Cardiac fibroblast (primary cell): ENCODE results near the gene MCRS1.

ENCODE experiments used
- DNase-seq, 2 donors: peaks; one replicate each; pipeline versions ENCODE4 v3.0.0 to v3.0.0-alpha.2; 2010; ENCODE audit warnings: low read depth in 2 of 2
- H3K4me3 ChIP-seq, 2 donors: replicated peaks in 1 of 2; 1 replicate in 1 of 2; 2 replicates in 1 of 2; pipeline ENCODE4 v1.5.1; 2011; ENCODE audit warnings: low read depth in 2 of 2, low read length in 2 of 2, mild to moderate bottlenecking in 2 of 2, moderate library complexity in 1 of 2
- CTCF ChIP-seq: IDR thresholded peaks from one replicate; pipeline ENCODE4 v1.5.1; 2011; ENCODE audit warnings: low read depth, mild to moderate bottlenecking, low read length, inconsistent platforms

The MCRS1 gene

GRCh38 chr12:49527361-49528130 is 40.4 kb downstream of the MCRS1 start:
- no peak for DNase-seq
- H3K4me3 ChIP-seq, result no peak overlapping the region
- no peak for TF ChIP-seq CTCF

GRCh38 chr12:49525942-49526341 is 42.0 kb downstream of the MCRS1 start:
- DNase-seq, result no peak

GRCh38 chr12:49524660-49525324 is 43.1 kb downstream of the MCRS1 start:
- H3K4me3 ChIP-seq, result no peak overlapping the region
- DNase-seq, result peak; percentile 22 to 82
- TF ChIP-seq CTCF, result no peak

More at GRCh38 chr12:49525942-49526341, 42.0 kb downstream of the MCRS1 start:
- no peak for TF ChIP-seq CTCF
- no peak overlapping the region for H3K4me3 ChIP-seq

- no peak for DNase-seq
- no peak overlapping the region for H3K4me3 ChIP-seq
- no peak for TF ChIP-seq CTCF
Measured at GRCh38 chr12:49521389-49521788, 46.6 kb downstream of the MCRS1 start.

- no peak overlapping the region for H3K4me3 ChIP-seq
- no peak for TF ChIP-seq CTCF
- DNase-seq, result no peak
Measured at GRCh38 chr12:49519574-49519936, 48.4 kb downstream of the MCRS1 start.

GRCh38 chr12:49518914-49519573 is 48.9 kb downstream of the MCRS1 start:
- DNase-seq, result peak; percentile 49 to 58
- H3K4me3 ChIP-seq, result no peak overlapping the region
- no peak for TF ChIP-seq CTCF
